ENCODE data around the gene CLDN4. TPM values are rescaled to one million over a fixed set of nuclear protein-coding genes. Genes with fewer than 3 reads are reported as not detected.
A peak's percentile ranks its signal among the peaks of the same experiment; 100 is the strongest.

Gene CLDN4
- total and polyA plus RNA-seq, 2 donors (not counting 3 experiments of a cell fraction or from before 2014, with no cell fraction given), result 0.13 to 0.15 TPM

GRCh38 chr7:73842067-73842976 is 11.5 kb downstream of the CLDN4 start, which contains the start of gene METTL27:
Gene METTL27, minus strand, starts transcription at chr7:73842516. Its CDS starts 376 bp downstream, at chr7:73842140.
- Histone ChIP-seq H3K27me3 (ENCODE audit: control insufficient read depth in 2 of 2, insufficient read depth in 2 of 2, low read length in 2 of 2) (no peaks in the 10 kb centered on the region), H3K9me1 (replicated peaks; ENCODE audit: control insufficient read depth, extremely low read depth, insufficient read depth, low read length) (no peaks in the 10 kb centered on the region), H3K4me2 (ENCODE audit: insufficient read depth, low read length) (peak within 1 kb of the TSS; percentile 76), H3K27ac (ENCODE audit: insufficient read depth, low read depth, low read length) (peak within 1 kb of the TSS; percentile 60), H3K79me2 (ENCODE audit: control insufficient read depth, insufficient read depth, low read length) (no peaks in the 10 kb centered on the region), H4K20me1 (replicated peaks; ENCODE audit: control insufficient read depth, extremely low read depth, insufficient read depth, low read length) (no peaks in the 10 kb centered on the region), H2AFZ (ENCODE audit: low read depth, low read length) (peak within 1 kb of the TSS; percentile 94), H3K36me3 (ENCODE audit: control insufficient read depth in 2 of 2, extremely low read depth in 1 of 2, insufficient read depth in 2 of 2, low read length in 2 of 2) (no peaks in the 10 kb centered on the region), H3K9ac (replicated peaks; ENCODE audit: extremely low read depth, insufficient read depth, low read length) (peak within 1 kb of the TSS; percentile 83), H3K4me1 (ENCODE audit: control insufficient read depth, extremely low read depth, insufficient read depth, low read length) (peaks cover 2% of the 10 kb centered on the region), H3K9me3 (replicated peaks; ENCODE audit: control insufficient read depth, insufficient read depth, low read length) (no peaks in the 10 kb centered on the region), H3K4me3 (replicated peaks in 1 of 3; ENCODE audit: insufficient read depth in 1 of 3, low read depth in 1 of 3, low read length in 3 of 3) (peak within 1 kb of the TSS; percentile 48 to 75 (median 56))
- TF ChIP-seq POLR2AphosphoS5 (IDR thresholded peaks at IDR 0.05; ENCODE audit: insufficient read depth, low read depth, low read length) (peak; percentile 67), EZH2 (IDR thresholded peaks at IDR 0.05; ENCODE audit: borderline replicate concordance, low read depth, low read length, severe bottlenecking) (no peak), FOS (IDR thresholded peaks at IDR 0.05; ENCODE audit: borderline replicate concordance, insufficient read depth, low read length) (no peak), POLR2A (IDR thresholded peaks at IDR 0.05; ENCODE audit: low read depth, low read length) (peak; percentile 87)
- dilution Hi-C loops (cut with MboI; ENCODE audit: extremely low pct_ligation_motif_present, low sequenced_read_pairs) (no loop called here), intact Hi-C loops (cut with micrococcal nuclease) (loop anchor here (1.0 to 2.0 kb wide), 2 partner anchors 9 to 14 kb away; no protein-coding TSS in a partner anchor)
- BruUV-seq (replicated peaks), result TSS peak; percentile 72
- POLR2A ChIA-PET, result interaction anchor here (0.6 to 1.7 kb wide), 9 partner anchors 8 to 331 kb away, joined by 3 to 21 read pairs (median 3); no protein-coding TSS in a partner anchor
- CTCF ChIA-PET, result interaction anchor here (0.7 to 1.8 kb wide), 10 partner anchors 8 to 117 kb away, joined by 3 to 9 read pairs (median 6); partner anchors contain the start of gene ABHD11
- FAIRE-seq, result peak; percentile 99
- DNase-seq (ENCODE audit: low read depth, low spot score), result peak; percentile 89

- H3K9me3 ChIP-seq (replicated peaks; ENCODE audit: control insufficient read depth, insufficient read depth, low read length), result no peaks in the 10 kb centered on the region
- no peaks in the 10 kb centered on the region for H3K79me2 ChIP-seq (ENCODE audit: control insufficient read depth, insufficient read depth, low read length)
- H3K4me2 ChIP-seq (ENCODE audit: insufficient read depth, low read length), result no peak overlapping the region
- no peak overlapping the region for H3K27ac ChIP-seq (ENCODE audit: insufficient read depth, low read depth, low read length)
- no peaks in the 10 kb centered on the region for H3K9me1 ChIP-seq (replicated peaks; ENCODE audit: control insufficient read depth, extremely low read depth, insufficient read depth, low read length)
- H3K4me3 ChIP-seq (replicated peaks in 1 of 3; ENCODE audit: insufficient read depth in 1 of 3, low read depth in 1 of 3, low read length in 3 of 3), result no peak overlapping the region
- intact Hi-C loops (cut with micrococcal nuclease) (no loop called here), dilution Hi-C loops (cut with MboI; ENCODE audit: extremely low pct_ligation_motif_present, low sequenced_read_pairs) (no loop called here)
- H4K20me1 ChIP-seq (replicated peaks; ENCODE audit: control insufficient read depth, extremely low read depth, insufficient read depth, low read length), result no peaks in the 10 kb centered on the region
- DNase-seq (ENCODE audit: low read depth, low spot score), result no peak
- ChIA-PET CTCF (no interaction called here), POLR2A (no interaction called here)
- TF ChIP-seq MAX (IDR thresholded peaks at IDR 0.05; ENCODE audit: insufficient read depth, insufficient read length), result no peak
- no peak overlapping the region for H3K9ac ChIP-seq (replicated peaks; ENCODE audit: extremely low read depth, insufficient read depth, low read length)
- no peaks in the 10 kb centered on the region for H3K27me3 ChIP-seq (ENCODE audit: control insufficient read depth in 2 of 2, insufficient read depth in 2 of 2, low read length in 2 of 2)
- H2AFZ ChIP-seq (ENCODE audit: low read depth, low read length), result no peak overlapping the region
- FAIRE-seq, result no peak
- peaks cover 2% of the 10 kb centered on the region for H3K4me1 ChIP-seq (ENCODE audit: control insufficient read depth, extremely low read depth, insufficient read depth, low read length)
- no peaks in the 10 kb centered on the region for H3K36me3 ChIP-seq (ENCODE audit: control insufficient read depth in 2 of 2, extremely low read depth in 1 of 2, insufficient read depth in 2 of 2, low read length in 2 of 2)
- no TSS peak for BruUV-seq (replicated peaks)
These were observed 13.3 kb downstream of the CLDN4 start for GRCh38 chr7:73844131-73844547.
